ENCODE results near the gene RUSC1. TPM values are rescaled to one million over a fixed set of nuclear protein-coding genes. Genes with fewer than 3 reads are reported as not detected.
A peak's percentile ranks its signal among the peaks of the same experiment; 100 is the strongest.

Gene RUSC1, protein sequence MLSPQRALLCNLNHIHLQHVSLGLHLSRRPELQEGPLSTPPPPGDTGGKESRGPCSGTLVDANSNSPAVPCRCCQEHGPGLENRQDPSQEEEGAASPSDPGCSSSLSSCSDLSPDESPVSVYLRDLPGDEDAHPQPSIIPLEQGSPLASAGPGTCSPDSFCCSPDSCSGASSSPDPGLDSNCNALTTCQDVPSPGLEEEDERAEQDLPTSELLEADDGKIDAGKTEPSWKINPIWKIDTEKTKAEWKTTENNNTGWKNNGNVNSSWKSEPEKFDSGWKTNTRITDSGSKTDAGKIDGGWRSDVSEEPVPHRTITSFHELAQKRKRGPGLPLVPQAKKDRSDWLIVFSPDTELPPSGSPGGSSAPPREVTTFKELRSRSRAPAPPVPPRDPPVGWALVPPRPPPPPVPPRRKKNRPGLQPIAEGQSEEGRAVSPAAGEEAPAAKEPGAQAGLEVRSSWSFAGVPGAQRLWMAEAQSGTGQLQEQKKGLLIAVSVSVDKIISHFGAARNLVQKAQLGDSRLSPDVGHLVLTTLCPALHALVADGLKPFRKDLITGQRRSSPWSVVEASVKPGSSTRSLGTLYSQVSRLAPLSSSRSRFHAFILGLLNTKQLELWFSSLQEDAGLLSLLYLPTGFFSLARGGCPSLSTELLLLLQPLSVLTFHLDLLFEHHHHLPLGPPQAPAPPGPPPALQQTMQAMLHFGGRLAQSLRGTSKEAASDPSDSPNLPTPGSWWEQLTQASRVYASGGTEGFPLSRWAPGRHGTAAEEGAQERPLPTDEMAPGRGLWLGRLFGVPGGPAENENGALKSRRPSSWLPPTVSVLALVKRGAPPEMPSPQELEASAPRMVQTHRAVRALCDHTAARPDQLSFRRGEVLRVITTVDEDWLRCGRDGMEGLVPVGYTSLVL
- 30.3 TPM for polyA plus RNA-seq (2013, experiment 1 of 2)
- polyA plus RNA-seq (2013, experiment 2 of 2), result 29.9 TPM

DNA sequence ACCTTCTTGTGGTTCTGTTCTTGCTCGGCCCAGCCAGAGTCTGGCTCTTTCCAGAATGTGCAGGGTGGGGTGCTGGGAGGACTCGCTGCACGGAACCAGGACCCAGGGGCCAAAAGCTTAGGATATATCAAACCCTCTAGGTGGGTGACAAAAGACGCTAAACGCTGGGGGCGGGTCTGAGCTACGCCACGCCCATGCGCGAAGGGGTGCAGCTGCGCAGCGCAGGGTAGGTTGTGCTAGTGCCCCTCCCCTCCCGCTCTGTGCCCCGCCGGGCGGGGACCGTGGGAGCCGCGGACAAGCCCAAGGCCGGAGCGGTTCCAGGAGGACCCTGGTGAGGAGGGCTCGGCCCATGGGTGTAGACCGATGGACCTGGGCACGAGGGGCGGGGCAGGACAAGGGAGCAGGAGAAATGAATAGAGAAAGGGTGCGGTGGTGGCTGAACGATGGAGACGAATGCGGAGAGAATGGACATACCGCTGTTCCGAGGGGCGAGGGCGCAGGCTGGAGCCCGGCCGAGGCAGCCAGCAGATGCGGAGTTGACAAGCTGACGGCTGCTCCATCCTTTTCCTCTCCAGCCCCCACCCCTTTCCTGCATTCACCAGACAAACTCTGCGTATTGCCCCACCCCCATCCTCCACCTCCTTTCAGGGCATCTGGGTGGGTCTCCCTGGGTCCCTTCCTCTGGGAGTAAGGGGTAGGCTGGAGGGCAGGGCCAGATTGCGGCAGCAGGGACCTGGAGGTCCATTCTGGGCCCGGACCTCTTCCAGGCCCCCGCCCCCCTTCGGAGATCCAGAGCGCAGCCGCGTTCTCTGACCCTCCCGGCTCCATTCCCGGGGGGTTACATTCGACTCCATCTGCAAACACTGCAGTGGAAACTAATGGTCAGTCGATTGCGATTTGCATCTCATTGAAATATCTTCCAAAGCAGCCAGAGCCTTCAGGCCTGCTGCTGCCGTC is at the start of gene RUSC1:
Gene RUSC1 (plus strand): TSS at position 234 of the 957 bp plus-strand sequence. CDS start 880 bp downstream, outside the sequence.
- Histone ChIP-seq H2BK12ac (ENCODE audit: low read length) (no peak within 1 kb of the TSS), H3K4ac (ENCODE audit: low read length) (no peak within 1 kb of the TSS), H3K27me3 (ENCODE audit: control insufficient read depth in 3 of 3, insufficient read depth in 3 of 3, low read depth in 1 of 3, low read length in 3 of 3) (no peaks in the 10 kb centered on the region), H4K91ac (ENCODE audit: low read depth, low read length, poor library complexity) (no peak within 1 kb of the TSS), H3K23ac (ENCODE audit: low read depth, low read length, poor library complexity) (peak within 1 kb of the TSS; percentile 93), H3K4me1 (ENCODE audit: control insufficient read depth in 2 of 2, insufficient read depth in 1 of 2, low read depth in 1 of 2, low read length in 2 of 2) (peaks cover 21 to 22% of the 10 kb centered on the region in 2 donors), H3K18ac (ENCODE audit: low read length) (peak within 1 kb of the TSS; percentile 91), H2AFZ (ENCODE audit: low read length) (no peak within 1 kb of the TSS), H2AK5ac (ENCODE audit: low read depth, low read length) (peak within 1 kb of the TSS; percentile 90), H3K79me1 (ENCODE audit: low read depth, low read length) (peaks cover 13% of the 10 kb centered on the region), H2BK15ac (ENCODE audit: low read length) (peak within 1 kb of the TSS; percentile 16), H3K9ac (ENCODE audit: low read depth, low read length, poor library complexity) (peak within 1 kb of the TSS; percentile 86), H4K8ac (ENCODE audit: low read depth, low read length) (no peak within 1 kb of the TSS), H3K4me2 (ENCODE audit: insufficient read depth, low read length, poor library complexity, severe bottlenecking) (peak within 1 kb of the TSS; percentile 77), H2BK5ac (ENCODE audit: low read length) (no peak within 1 kb of the TSS), H3K9me3 (replicated peaks in 1 of 2; ENCODE audit: control insufficient read depth in 2 of 2, insufficient read depth in 1 of 2, low read depth in 1 of 2, low read length in 2 of 2) (no peaks in the 10 kb centered on the region), H3K27ac (replicated peaks; ENCODE audit: low read length) (peak within 1 kb of the TSS; percentile 61), H2BK120ac (ENCODE audit: low read depth, low read length) (peak within 1 kb of the TSS; percentile 1), H3K4me3 (ENCODE audit: low read length in 2 of 2) (peak within 1 kb of the TSS; percentile 76 to 79), H3K36me3 (replicated peaks in 1 of 2; ENCODE audit: control insufficient read depth in 2 of 2, insufficient read depth in 2 of 2, low read length in 2 of 2) (peaks cover 33 to 66% of the 10 kb centered on the region in 2 donors), H3K14ac (ENCODE audit: low read length) (no peak within 1 kb of the TSS)
- no CpG with 5 or more reads among the region's 51 CpGs for WGBS, 2 donors (ENCODE audit: extremely low coverage in 2 of 2, insufficient read length in 2 of 2, insufficient replicate concordance in 1 of 2)
- DNase-seq (ENCODE audit: low spot score), result no peak

DNA sequence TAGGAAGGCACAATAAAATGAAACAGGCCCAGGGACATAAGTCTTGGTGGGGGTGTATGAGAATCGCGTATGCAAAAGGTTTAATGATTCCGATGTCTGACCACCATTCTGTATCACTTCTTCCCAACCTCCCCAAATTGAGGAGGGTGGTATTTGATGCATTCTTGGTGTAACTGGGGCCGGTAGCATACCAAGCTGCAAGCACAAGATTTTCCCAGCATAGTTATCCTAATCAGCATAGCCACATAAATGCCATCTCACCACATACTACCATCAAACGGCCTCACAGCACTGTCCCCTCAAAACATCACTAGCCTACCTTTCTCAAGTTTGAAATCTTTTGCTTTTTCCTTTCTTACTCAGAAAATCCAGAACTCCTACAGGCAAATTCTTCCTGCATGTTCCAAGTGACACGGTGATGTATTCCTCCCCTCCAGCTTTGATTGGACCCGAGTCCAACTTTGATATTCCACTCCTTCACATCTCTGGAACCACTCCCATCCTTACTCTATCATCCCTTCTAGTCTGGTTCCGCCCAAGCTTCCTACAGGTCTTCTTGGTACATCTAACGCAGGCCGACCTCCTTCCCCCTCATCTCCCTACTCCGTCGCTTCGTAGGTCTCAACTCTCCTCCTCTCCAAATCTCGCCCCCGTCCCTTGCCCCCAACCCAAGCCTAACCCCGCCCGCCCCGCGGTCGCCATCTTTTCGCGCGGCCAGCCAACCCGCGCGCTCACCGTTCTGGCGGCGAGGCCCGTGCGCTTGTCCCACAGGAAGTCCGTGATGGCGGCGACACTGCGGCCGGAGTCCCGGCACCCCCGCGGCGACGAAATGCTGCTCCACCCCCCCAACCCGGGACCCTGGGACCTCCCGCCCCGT is 48.0 kb upstream of the RUSC1 start:
- Histone ChIP-seq H4K8ac (ENCODE audit: low read depth, low read length) (no peak overlapping the region), H3K79me1 (ENCODE audit: low read depth, low read length) (peaks cover 6% of the 10 kb centered on the region), H3K27me3 (ENCODE audit: control insufficient read depth in 3 of 3, insufficient read depth in 3 of 3, low read depth in 1 of 3, low read length in 3 of 3) (no peaks in the 10 kb centered on the region), H3K36me3 (replicated peaks in 1 of 2; ENCODE audit: control insufficient read depth in 2 of 2, insufficient read depth in 2 of 2, low read length in 2 of 2) (peaks cover 34 to 47% of the 10 kb centered on the region in 2 donors), H3K27ac (replicated peaks; ENCODE audit: low read length) (peak overlapping the region; percentile 78), H3K4me2 (ENCODE audit: insufficient read depth, low read length, poor library complexity, severe bottlenecking) (peak overlapping the region; percentile 59), H3K4ac (ENCODE audit: low read length) (no peak overlapping the region), H3K9me3 (replicated peaks in 1 of 2; ENCODE audit: control insufficient read depth in 2 of 2, insufficient read depth in 1 of 2, low read depth in 1 of 2, low read length in 2 of 2) (no peaks in the 10 kb centered on the region), H3K4me3 (ENCODE audit: low read length in 2 of 2) (peak overlapping the region; percentile 75 to 95), H2AK5ac (ENCODE audit: low read depth, low read length) (peak overlapping the region; percentile 45), H3K9ac (ENCODE audit: low read depth, low read length, poor library complexity) (peak overlapping the region; percentile 75), H3K23ac (ENCODE audit: low read depth, low read length, poor library complexity) (peak overlapping the region; percentile 91), H2BK15ac (ENCODE audit: low read length) (no peak overlapping the region), H4K91ac (ENCODE audit: low read depth, low read length, poor library complexity) (no peak overlapping the region), H2BK120ac (ENCODE audit: low read depth, low read length) (no peak overlapping the region), H3K4me1 (ENCODE audit: control insufficient read depth in 2 of 2, insufficient read depth in 1 of 2, low read depth in 1 of 2, low read length in 2 of 2) (peaks cover 10% of the 10 kb centered on the region in 2 donors), H3K18ac (ENCODE audit: low read length) (peak overlapping the region; percentile 96), H2BK12ac (ENCODE audit: low read length) (no peak overlapping the region), H2AFZ (ENCODE audit: low read length) (peak overlapping the region; percentile 75), H2BK5ac (ENCODE audit: low read length) (no peak overlapping the region), H3K14ac (ENCODE audit: low read length) (no peak overlapping the region)
- no CpG with 5 or more reads among the region's 44 CpGs for WGBS, 2 donors (ENCODE audit: extremely low coverage in 2 of 2, insufficient read length in 2 of 2, insufficient replicate concordance in 1 of 2)
- DNase-seq (ENCODE audit: low spot score), result no peak

DNA sequence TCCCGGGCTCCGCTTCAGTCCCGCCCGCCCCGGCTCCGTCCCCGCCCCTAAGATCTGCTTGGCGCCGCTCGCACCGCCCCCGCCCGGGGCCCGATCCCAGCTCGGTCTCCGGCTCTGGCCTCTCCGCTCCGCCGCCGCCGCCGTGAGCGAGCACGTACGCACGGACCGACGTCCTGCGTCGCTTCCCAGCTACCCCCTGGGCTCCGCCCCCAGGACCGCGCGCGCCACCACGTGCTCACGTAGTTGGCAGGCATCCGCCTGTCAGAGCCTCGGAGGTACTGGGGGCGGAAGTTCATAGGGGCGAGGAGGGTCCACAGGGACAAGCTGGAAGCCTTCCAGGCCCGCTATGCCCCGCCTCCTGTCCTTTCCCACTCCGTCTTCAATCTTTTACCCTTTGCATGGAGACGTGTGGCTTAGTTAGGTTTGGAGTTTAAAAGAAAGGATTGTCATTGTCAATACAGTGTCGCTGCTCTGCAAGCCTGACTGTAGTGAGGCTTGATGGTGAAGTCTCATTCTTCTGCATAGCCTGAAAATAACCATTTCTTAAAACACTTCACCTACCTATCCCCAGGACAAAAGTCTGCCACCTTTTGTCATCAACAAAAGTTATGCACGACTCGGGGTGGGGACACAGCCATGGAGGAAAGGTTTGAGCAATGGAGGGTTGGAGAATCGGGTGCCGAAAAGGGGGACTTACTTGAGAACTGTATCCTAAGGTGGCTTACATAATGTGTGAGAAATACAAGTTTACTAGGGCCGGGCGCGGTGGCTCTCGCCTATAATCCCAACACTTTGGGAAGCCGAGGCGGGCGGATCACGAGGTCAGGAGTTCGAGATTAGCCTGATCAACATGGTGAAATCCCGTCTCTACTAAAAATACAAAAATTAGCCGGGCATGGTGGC is 47.1 kb upstream of the RUSC1 start, which contains the start of gene CLK2:
Gene CLK2 (minus strand): TSS at position 162 of the 903 bp plus-strand sequence. CDS start 2,527 bp downstream, outside the sequence.
- Histone ChIP-seq H2AK5ac (ENCODE audit: low read depth, low read length) (peak within 1 kb of the TSS; percentile 45), H3K14ac (ENCODE audit: low read length) (no peak within 1 kb of the TSS), H2BK120ac (ENCODE audit: low read depth, low read length) (no peak within 1 kb of the TSS), H3K27me3 (ENCODE audit: control insufficient read depth in 3 of 3, insufficient read depth in 3 of 3, low read depth in 1 of 3, low read length in 3 of 3) (no peaks in the 10 kb centered on the region), H3K36me3 (replicated peaks in 1 of 2; ENCODE audit: control insufficient read depth in 2 of 2, insufficient read depth in 2 of 2, low read length in 2 of 2) (peaks cover 25 to 38% of the 10 kb centered on the region in 2 donors), H2BK15ac (ENCODE audit: low read length) (no peak within 1 kb of the TSS), H3K9me3 (replicated peaks in 1 of 2; ENCODE audit: control insufficient read depth in 2 of 2, insufficient read depth in 1 of 2, low read depth in 1 of 2, low read length in 2 of 2) (no peaks in the 10 kb centered on the region), H4K91ac (ENCODE audit: low read depth, low read length, poor library complexity) (no peak within 1 kb of the TSS), H3K79me1 (ENCODE audit: low read depth, low read length) (peaks cover 6% of the 10 kb centered on the region), H3K4me3 (ENCODE audit: low read length in 2 of 2) (peak within 1 kb of the TSS; percentile 75 to 95), H4K8ac (ENCODE audit: low read depth, low read length) (no peak within 1 kb of the TSS), H3K9ac (ENCODE audit: low read depth, low read length, poor library complexity) (peak within 1 kb of the TSS; percentile 75), H2BK5ac (ENCODE audit: low read length) (no peak within 1 kb of the TSS), H3K18ac (ENCODE audit: low read length) (peak within 1 kb of the TSS; percentile 96), H3K4ac (ENCODE audit: low read length) (no peak within 1 kb of the TSS), H3K4me1 (ENCODE audit: control insufficient read depth in 2 of 2, insufficient read depth in 1 of 2, low read depth in 1 of 2, low read length in 2 of 2) (peaks cover 14 to 17% of the 10 kb centered on the region in 2 donors), H2BK12ac (ENCODE audit: low read length) (no peak within 1 kb of the TSS), H3K4me2 (ENCODE audit: insufficient read depth, low read length, poor library complexity, severe bottlenecking) (peak within 1 kb of the TSS; percentile 59), H3K23ac (ENCODE audit: low read depth, low read length, poor library complexity) (peak within 1 kb of the TSS; percentile 91), H2AFZ (ENCODE audit: low read length) (peak within 1 kb of the TSS; percentile 75), H3K27ac (replicated peaks; ENCODE audit: low read length) (peak within 1 kb of the TSS; percentile 78)
- peak; percentile 94 for DNase-seq (ENCODE audit: low spot score)
- WGBS, 2 donors (ENCODE audit: extremely low coverage in 2 of 2, insufficient read length in 2 of 2, insufficient replicate concordance in 1 of 2), result no CpG with 5 or more reads among the region's 61 CpGs

All from neuronal stem cell (in vitro differentiated cells).